ENCODE measurements around the gene G3BP2. TPM values are rescaled to one million over a fixed set of nuclear protein-coding genes. Genes with fewer than 3 reads are reported as not detected.

Gene G3BP2
- total RNA-seq, 1 experiment from 2014 or later = 146 TPM

DNA sequence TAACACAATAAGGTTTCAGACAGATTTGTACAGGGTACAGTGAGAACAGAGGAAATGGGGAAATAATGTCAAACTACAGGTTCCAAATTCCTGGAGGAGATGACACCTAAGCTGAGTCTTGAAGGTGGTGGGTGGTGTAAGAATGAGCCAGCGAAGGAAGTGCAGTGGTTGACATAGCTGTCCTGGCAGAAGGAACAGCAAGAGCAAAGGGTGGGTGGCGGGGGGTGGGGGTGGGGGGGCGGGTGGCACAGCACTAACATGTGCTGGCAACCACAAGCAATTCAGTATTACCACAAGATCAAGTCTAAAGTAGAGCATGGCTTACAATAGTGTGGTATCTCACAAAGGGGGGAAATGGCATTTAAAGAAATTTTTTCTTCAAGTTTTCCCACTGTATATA is 13.1 kb upstream of the G3BP2 start:
- BruUV-seq (replicated peaks) = no TSS peak
- no peaks in the 10 kb centered on the region for H3K4me1 ChIP-seq (ENCODE audit: control insufficient read depth, insufficient read depth, low read length)
- ATAC-seq = no peak
- in situ Hi-C loops (cut with HindIII; ENCODE audit: low pct_unique_long_range_greater_than_20kb, low sequenced_read_pairs) = no loop called here
- H3K4me3 ChIP-seq (ENCODE audit: low read depth in 2 of 2, low read length in 2 of 2) = no peak overlapping the region
- ChIA-PET POLR2A (no interaction called here), CTCF (no interaction called here)
- TF ChIP-seq, protein P1, sequence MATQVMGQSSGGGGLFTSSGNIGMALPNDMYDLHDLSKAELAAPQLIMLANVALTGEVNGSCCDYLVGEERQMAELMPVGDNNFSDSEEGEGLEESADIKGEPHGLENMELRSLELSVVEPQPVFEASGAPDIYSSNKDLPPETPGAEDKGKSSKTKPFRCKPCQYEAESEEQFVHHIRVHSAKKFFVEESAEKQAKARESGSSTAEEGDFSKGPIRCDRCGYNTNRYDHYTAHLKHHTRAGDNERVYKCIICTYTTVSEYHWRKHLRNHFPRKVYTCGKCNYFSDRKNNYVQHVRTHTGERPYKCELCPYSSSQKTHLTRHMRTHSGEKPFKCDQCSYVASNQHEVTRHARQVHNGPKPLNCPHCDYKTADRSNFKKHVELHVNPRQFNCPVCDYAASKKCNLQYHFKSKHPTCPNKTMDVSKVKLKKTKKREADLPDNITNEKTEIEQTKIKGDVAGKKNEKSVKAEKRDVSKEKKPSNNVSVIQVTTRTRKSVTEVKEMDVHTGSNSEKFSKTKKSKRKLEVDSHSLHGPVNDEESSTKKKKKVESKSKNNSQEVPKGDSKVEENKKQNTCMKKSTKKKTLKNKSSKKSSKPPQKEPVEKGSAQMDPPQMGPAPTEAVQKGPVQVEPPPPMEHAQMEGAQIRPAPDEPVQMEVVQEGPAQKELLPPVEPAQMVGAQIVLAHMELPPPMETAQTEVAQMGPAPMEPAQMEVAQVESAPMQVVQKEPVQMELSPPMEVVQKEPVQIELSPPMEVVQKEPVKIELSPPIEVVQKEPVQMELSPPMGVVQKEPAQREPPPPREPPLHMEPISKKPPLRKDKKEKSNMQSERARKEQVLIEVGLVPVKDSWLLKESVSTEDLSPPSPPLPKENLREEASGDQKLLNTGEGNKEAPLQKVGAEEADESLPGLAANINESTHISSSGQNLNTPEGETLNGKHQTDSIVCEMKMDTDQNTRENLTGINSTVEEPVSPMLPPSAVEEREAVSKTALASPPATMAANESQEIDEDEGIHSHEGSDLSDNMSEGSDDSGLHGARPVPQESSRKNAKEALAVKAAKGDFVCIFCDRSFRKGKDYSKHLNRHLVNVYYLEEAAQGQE (IDR thresholded peaks at IDR 0.05; ENCODE audit: insufficient read depth in 1 of 2, low read depth in 2 of 2, low read length in 1 of 2) = no peak
- no peak overlapping the region for H3K27ac ChIP-seq (ENCODE audit: low read length)
- DNase-seq (ENCODE audit: low read depth, low spot score) = no peak
- H3K9me3 ChIP-seq (ENCODE audit: control insufficient read depth, insufficient read depth, low read depth, low read length) = no peaks in the 10 kb centered on the region
- intact Hi-C loops (cut with micrococcal nuclease; ENCODE audit: unreplicated experiment) = no loop called here
- H3K36me3 ChIP-seq (ENCODE audit: control insufficient read depth, insufficient read depth, low read length) = no peaks in the 10 kb centered on the region
- no peaks in the 10 kb centered on the region for H3K27me3 ChIP-seq (ENCODE audit: control insufficient read depth, insufficient read depth, low read length)

DNA sequence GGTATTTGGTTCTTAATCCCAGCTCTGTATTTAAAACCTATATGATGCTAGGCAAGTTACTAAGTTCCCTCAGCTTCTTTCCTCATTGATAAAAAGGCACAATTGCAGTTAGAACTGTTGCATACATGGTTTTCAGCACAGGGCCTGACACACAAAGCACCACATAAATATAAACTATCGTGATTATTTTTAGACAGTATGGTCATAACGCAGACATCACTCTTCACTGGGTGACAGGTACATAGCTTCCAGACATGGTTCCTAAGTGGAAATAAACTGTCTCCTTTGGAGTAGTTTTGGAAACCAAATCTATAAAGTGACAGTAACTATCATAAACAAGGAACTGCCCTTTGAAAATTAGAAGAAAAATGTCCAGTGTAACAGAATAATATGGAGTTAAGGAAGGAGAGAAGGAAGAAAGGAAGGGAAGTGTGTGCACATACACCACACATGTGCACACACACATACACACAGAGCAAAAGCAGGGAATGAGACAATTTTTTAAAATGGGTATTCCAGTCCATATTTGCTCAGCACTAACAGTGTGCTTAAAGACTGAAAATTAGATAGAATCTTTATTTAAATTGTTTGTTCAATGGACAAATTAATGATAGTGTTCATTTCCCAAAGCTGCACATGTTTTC is 12.5 kb upstream of the G3BP2 start:
- intact Hi-C loops (cut with micrococcal nuclease; ENCODE audit: unreplicated experiment) (no loop called here), in situ Hi-C loops (cut with HindIII; ENCODE audit: low pct_unique_long_range_greater_than_20kb, low sequenced_read_pairs) (no loop called here)
- TF ChIP-seq TCF7L2 (IDR thresholded peaks at IDR 0.05; ENCODE audit: low read depth, low read length) (no peak), SIN3A (IDR thresholded peaks at IDR 0.05; ENCODE audit: borderline replicate concordance, insufficient read depth, low read depth, low read length) (no peak), POLR2AphosphoS5 (IDR thresholded peaks at IDR 0.05; ENCODE audit: low read depth, low read length) (no peak)
- TF ChIP-seq, protein P1 (IDR thresholded peaks at IDR 0.05; ENCODE audit: insufficient read depth in 1 of 2, low read depth in 2 of 2, low read length in 1 of 2) = no peak
- TF ChIP-seq, protein P2, sequence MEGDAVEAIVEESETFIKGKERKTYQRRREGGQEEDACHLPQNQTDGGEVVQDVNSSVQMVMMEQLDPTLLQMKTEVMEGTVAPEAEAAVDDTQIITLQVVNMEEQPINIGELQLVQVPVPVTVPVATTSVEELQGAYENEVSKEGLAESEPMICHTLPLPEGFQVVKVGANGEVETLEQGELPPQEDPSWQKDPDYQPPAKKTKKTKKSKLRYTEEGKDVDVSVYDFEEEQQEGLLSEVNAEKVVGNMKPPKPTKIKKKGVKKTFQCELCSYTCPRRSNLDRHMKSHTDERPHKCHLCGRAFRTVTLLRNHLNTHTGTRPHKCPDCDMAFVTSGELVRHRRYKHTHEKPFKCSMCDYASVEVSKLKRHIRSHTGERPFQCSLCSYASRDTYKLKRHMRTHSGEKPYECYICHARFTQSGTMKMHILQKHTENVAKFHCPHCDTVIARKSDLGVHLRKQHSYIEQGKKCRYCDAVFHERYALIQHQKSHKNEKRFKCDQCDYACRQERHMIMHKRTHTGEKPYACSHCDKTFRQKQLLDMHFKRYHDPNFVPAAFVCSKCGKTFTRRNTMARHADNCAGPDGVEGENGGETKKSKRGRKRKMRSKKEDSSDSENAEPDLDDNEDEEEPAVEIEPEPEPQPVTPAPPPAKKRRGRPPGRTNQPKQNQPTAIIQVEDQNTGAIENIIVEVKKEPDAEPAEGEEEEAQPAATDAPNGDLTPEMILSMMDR (IDR thresholded peaks at IDR 0.05) = no peak
- no peaks in the 10 kb centered on the region for H3K27me3 ChIP-seq (ENCODE audit: control insufficient read depth, insufficient read depth, low read length)
- H3K9me3 ChIP-seq (ENCODE audit: control insufficient read depth, insufficient read depth, low read depth, low read length) = no peaks in the 10 kb centered on the region
- no TSS peak for BruUV-seq (replicated peaks)
- no peak overlapping the region for H3K4me3 ChIP-seq (ENCODE audit: low read depth in 2 of 2, low read length in 2 of 2)
- ChIA-PET POLR2A (interaction anchor here (0.6 kb wide), 1 partner anchor 37 kb away, joined by 4 read pairs; no protein-coding TSS in a partner anchor), CTCF (no interaction called here)
- no peaks in the 10 kb centered on the region for H3K4me1 ChIP-seq (ENCODE audit: control insufficient read depth, insufficient read depth, low read length)
- no peak for DNase-seq (ENCODE audit: low read depth, low spot score)
- H3K27ac ChIP-seq (ENCODE audit: low read length) = no peak overlapping the region
- ATAC-seq = no peak
- H3K36me3 ChIP-seq (ENCODE audit: control insufficient read depth, insufficient read depth, low read length) = no peaks in the 10 kb centered on the region

Measured in Panc1 (cell line).